Skeletal muscle tissue (tissue), 4 donors: Measurements from ENCODE around the gene ADPRM. TPM values are rescaled to one million over a fixed set of nuclear protein-coding genes. Genes with fewer than 3 reads are reported as not detected.

Experiments
- H3K27ac ChIP-seq: one replicate; pipeline ENCODE4 v1.7.0; 2013; ENCODE audit warnings: mild to moderate bottlenecking, low read depth, low read length, inconsistent platforms
- H3K27me3 ChIP-seq, 3 donors: one replicate each; pipeline ENCODE4 v1.7.0; 2013; ENCODE audit warnings: low read length in 3 of 3; ENCODE audit not compliant: control insufficient read depth in 3 of 3, insufficient read depth in 3 of 3
- H3K36me3 ChIP-seq, 3 donors: one replicate each; pipeline ENCODE4 v1.7.0; 2013; ENCODE audit warnings: low read length in 3 of 3; ENCODE audit not compliant: control insufficient read depth in 3 of 3, insufficient read depth in 3 of 3
- H3K4me1 ChIP-seq, 3 donors: one replicate each; pipeline ENCODE4 v1.7.0; 2013; ENCODE audit warnings: low read length in 3 of 3, mild to moderate bottlenecking in 3 of 3; ENCODE audit not compliant: control insufficient read depth in 3 of 3, insufficient read depth in 3 of 3
- H3K4me3 ChIP-seq, 3 donors: one replicate each; pipeline ENCODE4 v1.7.0; 2013; ENCODE audit warnings: low read length in 3 of 3
- H3K9ac ChIP-seq, 3 donors: one replicate each; pipeline ENCODE4 v1.7.0; 2013; ENCODE audit warnings: low read length in 3 of 3, mild to moderate bottlenecking in 3 of 3, moderate library complexity in 2 of 3, low read depth in 1 of 3
- H3K9me3 ChIP-seq, 3 donors: one replicate each; pipeline ENCODE4 v1.7.0; 2013; ENCODE audit warnings: low read length in 3 of 3; ENCODE audit not compliant: control insufficient read depth in 3 of 3
- total RNA-seq: library from RNA; depleted of rRNA; stranded (reverse); fragments of >200 nt; gene quantifications from one replicate; pipeline ENCODE4 v1.2.3, GENCODE V29; 2014
- donor health status: Osteomylitis.

The ADPRM gene
- total RNA-seq, 1 donor from 2014 or later, result 16.2 TPM

DNA sequence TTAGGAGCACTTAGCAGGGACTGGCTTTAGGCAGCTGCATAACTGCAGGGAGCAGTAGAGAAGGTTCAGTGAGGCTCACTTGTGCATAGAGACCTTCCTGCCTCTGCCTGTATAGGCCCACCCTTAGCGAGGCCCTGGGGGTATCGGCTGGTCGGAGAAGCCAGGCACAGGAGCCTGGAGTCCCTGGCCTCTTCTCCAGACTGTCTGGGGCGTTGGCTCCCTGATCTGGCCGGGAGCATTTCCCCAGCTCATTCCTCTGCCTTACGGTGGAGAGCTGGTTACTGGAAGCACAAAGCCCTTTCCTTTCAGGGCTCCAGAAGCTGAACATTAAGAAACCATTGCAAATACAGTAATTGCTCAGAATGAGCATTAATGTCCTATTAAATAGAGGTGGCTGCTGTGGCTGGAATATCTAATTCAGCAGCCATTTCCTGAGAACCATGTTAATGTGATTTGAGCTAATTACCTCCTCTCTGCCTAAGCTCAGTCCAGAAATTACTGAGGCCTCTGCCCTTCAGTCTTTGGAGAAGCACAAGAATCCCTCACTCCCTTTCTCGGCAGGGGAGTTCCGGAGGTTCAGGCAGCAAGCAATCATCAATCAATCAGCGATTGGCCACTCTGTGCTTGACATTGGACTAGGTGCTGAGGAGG lies 51.3 kb downstream of the ADPRM start:
- no peak overlapping the region for H3K27ac ChIP-seq
- no peaks in the 10 kb centered on the region for H3K27me3 ChIP-seq
- H3K4me1 ChIP-seq, result peaks cover 0 to 8% (median 2%) of the 10 kb centered on the region in 3 donors
- no peak overlapping the region for H3K4me3 ChIP-seq
- H3K9me3 ChIP-seq, result no peaks in the 10 kb centered on the region
- no peaks in the 10 kb centered on the region for H3K36me3 ChIP-seq
- no peak overlapping the region for H3K9ac ChIP-seq

DNA sequence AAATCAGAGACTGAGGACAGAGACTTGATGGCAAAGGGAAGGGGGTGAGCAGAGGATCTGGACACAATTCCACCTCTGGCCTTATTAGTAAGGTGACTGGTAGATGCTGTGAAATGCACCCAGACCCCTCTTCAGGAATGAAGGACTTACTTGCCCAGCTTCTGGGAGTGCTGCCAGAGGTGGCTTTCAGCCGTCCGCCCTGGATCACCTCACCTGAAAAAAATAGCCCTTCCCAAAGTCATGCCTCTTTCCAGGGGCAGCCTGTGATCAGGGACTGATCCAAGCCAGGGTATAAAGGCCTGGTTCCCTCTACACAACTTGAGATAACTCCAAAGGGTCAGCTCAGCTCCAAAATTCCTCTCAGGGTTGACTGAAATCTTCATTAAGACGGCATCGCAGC lies 52.8 kb downstream of the ADPRM start:
- Histone ChIP-seq H3K27ac (no peak overlapping the region), H3K27me3 (no peaks in the 10 kb centered on the region), H3K36me3 (no peaks in the 10 kb centered on the region), H3K4me1 (peaks cover 0 to under 1% (median 0%) of the 10 kb centered on the region in 3 donors), H3K4me3 (no peak overlapping the region), H3K9me3 (no peaks in the 10 kb centered on the region), H3K9ac (no peak overlapping the region)

DNA sequence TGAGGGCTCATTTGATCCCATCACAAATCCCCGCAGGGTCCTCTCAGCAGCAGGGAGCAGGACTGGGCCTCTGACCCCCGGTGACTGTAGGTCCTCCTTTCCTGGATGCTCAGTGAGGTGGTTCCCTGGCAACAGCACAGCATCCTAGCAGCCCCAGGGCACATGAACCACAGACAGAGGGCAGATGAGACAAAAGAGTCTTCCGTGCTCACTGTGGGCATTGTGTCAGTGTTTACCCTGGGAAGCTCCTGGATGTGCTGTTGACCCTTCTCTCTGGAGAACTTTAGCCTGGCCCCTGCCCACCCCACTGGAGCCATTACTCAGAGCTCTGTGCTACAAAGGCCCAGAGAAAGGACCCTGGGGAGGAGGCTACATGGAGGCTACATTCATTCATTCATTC lies 54.2 kb downstream of the ADPRM start:
- H3K27ac ChIP-seq, result no peak overlapping the region
- no peaks in the 10 kb centered on the region for H3K27me3 ChIP-seq
- H3K4me3 ChIP-seq, result no peak overlapping the region
- H3K9me3 ChIP-seq, result no peaks in the 10 kb centered on the region
- no peaks in the 10 kb centered on the region for H3K36me3 ChIP-seq
- peaks cover 0 to 7% (median 4%) of the 10 kb centered on the region in 3 donors for H3K4me1 ChIP-seq
- H3K9ac ChIP-seq, result no peak overlapping the region

DNA sequence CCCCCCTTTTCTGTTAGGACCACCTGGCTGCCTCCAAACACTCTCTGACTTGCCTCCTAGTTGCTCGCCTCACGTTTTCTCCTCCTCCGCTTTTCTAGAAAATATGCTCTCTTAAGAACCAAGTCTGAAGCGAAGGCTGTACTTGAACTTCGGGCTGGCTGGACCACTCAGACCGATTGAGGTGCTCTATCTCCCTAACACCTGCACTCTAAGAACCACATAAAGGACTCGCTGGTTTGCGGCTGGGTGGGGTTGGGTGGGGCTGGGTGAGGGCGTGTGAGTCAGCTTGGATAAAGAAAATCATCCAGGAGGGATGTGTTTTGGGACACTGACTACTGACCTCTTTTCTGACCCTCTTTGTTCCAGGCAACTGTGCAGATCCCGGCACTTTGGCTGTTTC lies 55.3 kb downstream of the ADPRM start:
- H3K9ac ChIP-seq, result no peak overlapping the region
- peaks cover 9 to 16% (median 11%) of the 10 kb centered on the region in 3 donors for H3K4me1 ChIP-seq

DNA sequence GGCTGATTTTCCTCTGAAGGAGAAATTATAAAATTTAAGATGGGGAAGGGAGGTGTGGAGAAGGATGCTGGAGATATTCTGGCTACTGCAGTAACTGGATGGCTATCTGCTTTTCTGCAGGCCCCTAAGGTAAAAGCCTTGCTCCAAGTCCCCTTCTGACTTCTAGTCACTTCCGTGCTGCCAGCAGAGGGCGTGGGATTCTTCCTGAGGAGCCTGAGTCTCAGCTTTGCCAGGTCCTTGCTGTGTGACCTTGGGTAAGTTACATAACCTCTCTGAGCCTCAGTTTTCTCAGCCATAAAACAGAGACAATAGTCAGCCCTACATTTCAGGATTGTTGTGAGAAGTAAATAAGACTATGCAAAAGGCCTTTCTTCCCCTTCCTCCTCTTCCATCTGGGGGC lies 56.7 kb downstream of the ADPRM start:
- Histone ChIP-seq H3K27me3 (no peaks in the 10 kb centered on the region), H3K27ac (no peak overlapping the region), H3K9ac (no peak overlapping the region), H3K36me3 (no peaks in the 10 kb centered on the region), H3K4me3 (no peak overlapping the region), H3K4me1 (peaks cover 11 to 20% (median 13%) of the 10 kb centered on the region in 3 donors), H3K9me3 (no peaks in the 10 kb centered on the region)

More for the DNA sequence above, 55.3 kb downstream of the ADPRM start:
- H3K4me3 ChIP-seq, result no peak overlapping the region
- no peak overlapping the region for H3K27ac ChIP-seq
- no peaks in the 10 kb centered on the region for H3K9me3 ChIP-seq
- no peaks in the 10 kb centered on the region for H3K36me3 ChIP-seq
- no peaks in the 10 kb centered on the region for H3K27me3 ChIP-seq

DNA sequence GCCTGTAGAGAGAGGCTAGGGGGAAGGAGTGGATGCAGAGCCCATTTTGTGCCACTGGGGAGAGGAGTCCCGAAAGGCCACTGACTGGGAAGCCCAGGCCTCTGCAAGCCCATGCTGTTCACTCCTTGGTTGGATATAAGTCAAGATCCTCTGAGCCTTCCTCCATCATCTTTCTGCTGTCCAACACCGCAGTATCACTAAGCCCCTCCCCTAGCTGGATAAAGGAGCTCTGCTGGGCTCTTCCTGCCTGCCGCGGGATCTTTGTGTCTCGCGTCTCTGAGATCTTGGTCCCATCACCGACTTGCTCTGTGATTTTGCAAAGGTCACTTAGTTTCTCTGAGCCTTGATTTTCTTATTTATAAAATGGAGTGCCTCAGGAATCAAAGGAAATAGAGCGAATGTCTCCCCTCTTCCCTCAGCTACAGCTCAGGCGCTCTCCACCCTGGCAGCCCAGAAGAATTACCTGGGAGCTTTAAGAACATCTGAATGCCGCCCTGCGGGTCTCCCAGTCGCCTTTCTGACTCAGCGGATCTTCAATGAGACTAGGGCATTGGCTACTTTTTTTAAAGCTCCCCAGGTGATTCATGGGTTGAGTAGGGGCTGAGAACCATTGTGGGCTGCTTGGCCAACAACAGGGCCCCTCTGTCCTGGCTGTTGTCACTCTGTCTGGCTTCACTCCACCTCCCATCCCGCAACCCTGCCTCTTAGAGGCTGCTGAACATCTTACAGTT lies 57.6 kb downstream of the ADPRM start:
- Histone ChIP-seq H3K4me3 (no peak overlapping the region), H3K36me3 (no peaks in the 10 kb centered on the region), H3K9me3 (no peaks in the 10 kb centered on the region), H3K27ac (no peak overlapping the region), H3K27me3 (no peaks in the 10 kb centered on the region), H3K4me1 (peaks cover 11 to 20% (median 13%) of the 10 kb centered on the region in 3 donors), H3K9ac (no peak overlapping the region)

DNA sequence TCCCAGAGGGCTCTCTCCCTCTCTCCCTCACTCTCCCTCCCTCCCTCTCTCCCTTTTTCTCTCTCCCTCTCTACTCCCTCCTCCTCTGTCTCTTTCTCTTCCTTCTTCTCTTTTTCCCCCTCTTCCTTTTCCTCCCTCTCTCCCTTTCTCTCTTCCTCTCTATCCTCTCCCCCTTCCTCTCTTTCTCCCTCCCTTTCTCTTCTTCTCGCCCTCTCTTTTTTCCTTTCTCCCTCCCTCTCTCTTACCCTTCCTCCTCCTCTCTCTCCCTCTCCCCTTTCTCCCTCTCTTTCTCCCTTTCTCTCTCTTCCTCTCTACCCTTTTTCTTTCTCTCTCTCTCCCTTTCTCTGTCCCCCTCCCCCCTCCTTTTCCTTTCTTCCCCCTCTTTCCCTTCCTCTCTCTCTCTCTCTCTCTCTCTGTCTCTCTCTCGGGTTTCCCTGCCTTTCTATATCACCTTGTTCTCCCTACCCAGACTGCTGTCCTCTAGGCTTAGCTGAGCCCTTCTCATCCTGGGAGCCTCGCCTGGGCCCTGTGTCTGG lies 58.3 kb downstream of the ADPRM start:
- Histone ChIP-seq H3K4me1 (peaks cover 11 to 20% (median 13%) of the 10 kb centered on the region in 3 donors), H3K27me3 (no peaks in the 10 kb centered on the region), H3K36me3 (no peaks in the 10 kb centered on the region), H3K9ac (no peak overlapping the region), H3K9me3 (no peaks in the 10 kb centered on the region), H3K27ac (no peak overlapping the region), H3K4me3 (no peak overlapping the region)

DNA sequence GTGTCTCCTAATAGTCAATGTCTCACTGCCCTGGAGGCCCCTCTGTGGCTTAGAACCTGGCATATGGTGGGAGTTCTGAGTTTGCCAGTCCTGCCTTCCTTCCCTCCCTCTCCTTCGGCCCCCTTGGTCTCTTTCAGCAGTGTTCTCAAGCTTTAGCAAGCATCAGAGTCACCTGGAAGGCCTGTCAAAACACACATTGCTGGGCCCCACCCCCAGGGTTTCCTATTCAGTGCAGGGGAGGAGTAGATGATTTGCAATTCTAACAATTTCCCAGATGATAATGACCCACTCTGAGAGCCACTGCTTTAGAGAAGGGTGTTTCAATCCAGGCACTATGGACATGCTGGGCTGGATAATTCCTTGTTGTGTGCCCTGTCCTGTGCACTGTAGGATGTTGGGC lies 58.8 kb downstream of the ADPRM start:
- Histone ChIP-seq H3K36me3 (no peaks in the 10 kb centered on the region), H3K9ac (no peak overlapping the region), H3K9me3 (no peaks in the 10 kb centered on the region), H3K4me3 (no peak overlapping the region), H3K27ac (no peak overlapping the region), H3K4me1 (peaks cover 11 to 20% (median 13%) of the 10 kb centered on the region in 3 donors), H3K27me3 (no peaks in the 10 kb centered on the region)

DNA sequence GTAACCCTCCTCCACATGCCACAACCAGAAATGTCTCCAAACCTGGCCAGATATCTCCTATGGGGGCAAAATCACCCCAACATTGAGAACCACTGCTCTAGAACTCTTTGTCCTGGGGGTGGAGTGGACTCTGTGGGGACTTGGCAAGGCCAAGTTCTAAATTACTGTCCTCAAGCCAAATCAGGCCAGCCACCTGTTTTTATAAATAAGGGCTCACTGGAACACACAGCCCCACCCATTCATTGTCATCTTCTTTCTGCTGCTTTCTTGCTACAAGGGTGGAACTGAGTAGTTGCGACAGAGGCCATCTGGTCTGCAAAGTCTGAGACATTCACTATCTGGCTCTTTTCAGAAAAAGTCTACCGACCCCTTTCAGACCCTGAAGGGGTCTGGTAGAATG lies 59.2 kb downstream of the ADPRM start:
- Histone ChIP-seq H3K36me3 (no peaks in the 10 kb centered on the region), H3K27ac (no peak overlapping the region), H3K4me1 (peaks cover 11 to 20% (median 13%) of the 10 kb centered on the region in 3 donors), H3K4me3 (no peak overlapping the region), H3K9me3 (no peaks in the 10 kb centered on the region), H3K27me3 (no peaks in the 10 kb centered on the region), H3K9ac (no peak overlapping the region)

DNA sequence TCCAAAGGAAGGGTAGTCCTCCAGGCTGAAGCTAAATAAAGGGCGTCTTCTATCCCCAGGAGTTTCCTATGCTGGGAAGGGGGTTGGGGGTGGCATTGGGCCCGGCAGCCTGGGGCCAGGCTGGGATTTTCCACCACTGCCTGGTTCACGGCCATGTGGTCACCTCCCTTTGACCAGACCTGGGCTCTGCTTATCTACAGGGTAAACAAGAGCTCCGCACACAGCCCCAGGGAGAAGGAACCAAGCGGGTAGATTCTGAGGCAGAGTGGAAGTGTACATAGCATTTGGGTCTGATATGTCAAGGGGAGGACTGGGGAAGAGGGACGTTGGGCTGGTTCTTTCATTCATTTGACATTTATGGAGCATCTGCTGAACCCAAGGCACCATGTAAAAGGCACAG lies 59.7 kb downstream of the ADPRM start:
- Histone ChIP-seq H3K27ac (no peak overlapping the region), H3K36me3 (no peaks in the 10 kb centered on the region), H3K27me3 (no peaks in the 10 kb centered on the region), H3K4me1 (peaks cover 11 to 20% (median 13%) of the 10 kb centered on the region in 3 donors), H3K9ac (no peak overlapping the region), H3K4me3 (no peak overlapping the region), H3K9me3 (no peaks in the 10 kb centered on the region)
